Neural progenitor cell (in vitro differentiated cells): ENCODE results near the gene PDCD2L. TPM values are rescaled to one million over a fixed set of nuclear protein-coding genes. Genes with fewer than 3 reads are reported as not detected.
A peak's percentile ranks its signal among the peaks of the same experiment; 100 is the strongest.

Source experiments
- DNase-seq: peaks from one replicate; pipeline ENCODE4 v3.0.0-alpha.2; 2016; ENCODE audit warnings: low spot score
- H2AFZ ChIP-seq: fragments of 200-600 bp; sonication (generic); replicated peaks from 2 replicates; pipeline ENCODE4 v1.6.1; 2016; ENCODE audit warnings: antibody characterized with exemption
- H3F3A ChIP-seq: fragments of 200-600 bp; sonication (generic); 2 replicates; pipeline ENCODE4 v1.6.1; 2016; ENCODE audit warnings: antibody characterized with exemption, low read depth
- H3K27ac ChIP-seq: fragments of 200-600 bp; sonication (generic); 2 replicates; pipeline ENCODE4 v1.5.1; 2016; ENCODE audit warnings: mild to moderate bottlenecking
- H3K27me3 ChIP-seq: fragments of 200-600 bp; sonication (generic); 2 replicates; pipeline ENCODE4 v1.6.1; 2016; ENCODE audit warnings: mild to moderate bottlenecking, moderate library complexity
- H3K36me3 ChIP-seq: fragments of 200-600 bp; sonication (generic); 2 replicates; pipeline ENCODE4 v1.5.1; 2016
- H3K4me1 ChIP-seq: fragments of 200-600 bp; sonication (generic); 2 replicates; pipeline ENCODE4 v1.6.1; 2016; ENCODE audit warnings: mixed run types
- H3K4me2 ChIP-seq: fragments of 200-600 bp; sonication (generic); 2 replicates; pipeline ENCODE4 v1.6.1; 2016
- H3K4me3 ChIP-seq: fragments of 200-600 bp; sonication (generic); 2 replicates; pipeline ENCODE4 v1.5.1; 2016
- H3K79me2 ChIP-seq: fragments of 200-600 bp; sonication (generic); 2 replicates; pipeline ENCODE4 v1.6.1; 2016; ENCODE audit warnings: low read depth
- H3K9ac ChIP-seq: fragments of 200-600 bp; sonication (generic); 2 replicates; pipeline ENCODE4 v1.6.1; 2016
- H3K9me3 ChIP-seq: fragments of 200-600 bp; sonication (generic); 2 replicates; pipeline ENCODE4 v1.5.1; 2016; ENCODE audit warnings: low read depth
- H4K20me1 ChIP-seq: fragments of 200-600 bp; sonication (generic); 2 replicates; pipeline ENCODE4 v1.6.1; 2016; ENCODE audit warnings: low read depth
- H3K27ac Mint-ChIP-seq: 3 replicates; pipeline ENCODE4 v1.8.0; 2021; ENCODE audit warnings: mixed read lengths
- H3K27me3 Mint-ChIP-seq: 2 replicates; pipeline ENCODE4 v1.8.0; 2022; ENCODE audit warnings: low read depth, mild to moderate bottlenecking, inconsistent platforms, moderate library complexity, mixed read lengths; ENCODE audit not compliant: insufficient read depth
- H3K36me3 Mint-ChIP-seq: 3 replicates; pipeline ENCODE4 v1.8.0; 2021; ENCODE audit warnings: mixed read lengths
- H3K4me1 Mint-ChIP-seq: 3 replicates; pipeline ENCODE4 v1.8.0; 2021; ENCODE audit warnings: mixed read lengths
- H3K4me3 Mint-ChIP-seq: 3 replicates; pipeline ENCODE4 v1.8.0; 2021; ENCODE audit warnings: mild to moderate bottlenecking, moderate library complexity, mixed read lengths
- H3K9me3 Mint-ChIP-seq: 3 replicates; pipeline ENCODE4 v1.8.0; 2020; ENCODE audit warnings: mixed read lengths
- EZH2 ChIP-seq: fragments of 200-600 bp; sonication (generic); IDR thresholded peaks from 2 replicates; pipeline ENCODE4 v1.6.1; 2017; ENCODE audit warnings: antibody characterized with exemption, mild to moderate bottlenecking, moderate library complexity
- EZH2phosphoT487 ChIP-seq: fragments of 200-600 bp; sonication (generic); IDR thresholded peaks from 2 replicates; pipeline ENCODE4 v1.6.1; 2017; ENCODE audit warnings: antibody characterized with exemption
- total RNA-seq: library from RNA; depleted of rRNA; stranded (reverse); fragments of >200 nt; gene quantifications from 2 replicates; pipeline ENCODE4 v1.2.3, GENCODE V29; 2015; ENCODE audit warnings: low replicate concordance
- TF ChIP-seq, protein P1 (sequence below): fragments of 200-600 bp; sonication (generic); IDR thresholded peaks from 2 replicates; pipeline ENCODE4 v1.5.1; 2017; ENCODE audit warnings: antibody characterized with exemption, mild to moderate bottlenecking

PDCD2L gene
- total RNA-seq, 1 donor from 2014 or later = 15.2 TPM

DNA sequence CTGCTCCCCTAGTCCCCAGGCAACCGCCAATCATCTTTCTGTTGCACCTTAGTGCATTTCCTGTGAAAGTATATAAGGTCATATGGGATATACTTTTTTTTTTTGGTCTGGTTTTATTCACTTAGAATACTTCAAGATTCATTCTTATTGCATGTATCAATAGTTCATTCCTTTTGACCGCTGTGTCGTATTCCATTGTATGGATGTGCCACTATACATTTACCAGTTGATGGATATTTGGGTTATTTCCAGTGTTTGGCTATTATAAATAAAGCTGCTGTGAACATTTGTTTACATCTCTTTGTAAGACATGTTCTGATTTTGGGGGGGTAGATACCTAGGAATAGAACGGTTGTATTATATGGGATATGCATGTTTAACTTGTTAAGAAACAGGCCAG, 14.1 kb downstream of the PDCD2L start:
- Histone ChIP-seq H3K27me3 (no peaks in the 10 kb centered on the region), H4K20me1 (no peaks in the 10 kb centered on the region), H3K4me2 (no peak overlapping the region), H3F3A (no peaks in the 10 kb centered on the region), H2AFZ (no peak overlapping the region), H3K36me3 (peaks cover 12% of the 10 kb centered on the region), H3K9me3 (no peaks in the 10 kb centered on the region), H3K27ac (no peak overlapping the region), H3K4me3 (no peak overlapping the region), H3K9ac (no peak overlapping the region), H3K79me2 (peaks cover 5% of the 10 kb centered on the region), H3K4me1 (no peaks in the 10 kb centered on the region)
- H3K27ac Mint-ChIP-seq = no peak overlapping the region
- no peaks in the 10 kb centered on the region for H3K4me1 Mint-ChIP-seq
- TF ChIP-seq EZH2 = no peak
- TF ChIP-seq EZH2phosphoT487 = no peak
- TF ChIP-seq, protein P1, sequence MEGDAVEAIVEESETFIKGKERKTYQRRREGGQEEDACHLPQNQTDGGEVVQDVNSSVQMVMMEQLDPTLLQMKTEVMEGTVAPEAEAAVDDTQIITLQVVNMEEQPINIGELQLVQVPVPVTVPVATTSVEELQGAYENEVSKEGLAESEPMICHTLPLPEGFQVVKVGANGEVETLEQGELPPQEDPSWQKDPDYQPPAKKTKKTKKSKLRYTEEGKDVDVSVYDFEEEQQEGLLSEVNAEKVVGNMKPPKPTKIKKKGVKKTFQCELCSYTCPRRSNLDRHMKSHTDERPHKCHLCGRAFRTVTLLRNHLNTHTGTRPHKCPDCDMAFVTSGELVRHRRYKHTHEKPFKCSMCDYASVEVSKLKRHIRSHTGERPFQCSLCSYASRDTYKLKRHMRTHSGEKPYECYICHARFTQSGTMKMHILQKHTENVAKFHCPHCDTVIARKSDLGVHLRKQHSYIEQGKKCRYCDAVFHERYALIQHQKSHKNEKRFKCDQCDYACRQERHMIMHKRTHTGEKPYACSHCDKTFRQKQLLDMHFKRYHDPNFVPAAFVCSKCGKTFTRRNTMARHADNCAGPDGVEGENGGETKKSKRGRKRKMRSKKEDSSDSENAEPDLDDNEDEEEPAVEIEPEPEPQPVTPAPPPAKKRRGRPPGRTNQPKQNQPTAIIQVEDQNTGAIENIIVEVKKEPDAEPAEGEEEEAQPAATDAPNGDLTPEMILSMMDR = no peak
- H3K27me3 Mint-ChIP-seq = no peaks in the 10 kb centered on the region
- H3K36me3 Mint-ChIP-seq = peaks cover 11% of the 10 kb centered on the region
- no peaks in the 10 kb centered on the region for H3K9me3 Mint-ChIP-seq
- no peak for DNase-seq
- H3K4me3 Mint-ChIP-seq = no peak overlapping the region

DNA sequence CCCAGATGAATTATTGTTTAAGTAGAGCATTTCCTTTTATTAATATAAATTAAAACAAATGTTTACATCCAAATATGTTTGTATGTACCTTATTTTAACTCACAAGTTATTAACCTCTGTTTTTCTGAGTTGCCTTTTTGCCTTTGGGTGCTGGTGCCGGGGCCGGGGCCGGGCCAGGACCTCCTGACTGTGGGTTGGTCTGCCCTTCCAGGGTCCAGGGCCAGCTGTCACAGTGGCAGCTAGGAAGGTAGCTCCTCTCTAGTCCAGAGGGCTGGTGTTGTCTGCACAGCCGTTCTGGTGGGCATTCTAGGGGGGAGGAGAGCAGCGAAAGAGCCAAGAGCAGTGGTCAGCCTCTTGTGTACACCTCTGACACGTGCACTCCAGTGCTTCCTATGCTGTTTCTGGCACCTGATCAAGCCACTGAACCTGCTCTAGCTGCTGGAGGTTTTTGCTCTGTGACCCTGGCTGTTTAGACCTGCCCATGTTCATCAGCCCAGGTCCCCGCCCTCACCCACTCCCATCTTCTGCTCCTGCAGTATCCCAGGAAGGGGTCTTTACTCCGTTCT, 22.0 kb downstream of the PDCD2L start:
- Mint-ChIP-seq H3K9me3 (no peaks in the 10 kb centered on the region), H3K36me3 (peaks cover 5% of the 10 kb centered on the region), H3K27me3 (no peaks in the 10 kb centered on the region), H3K4me1 (peaks cover 19% of the 10 kb centered on the region), H3K4me3 (no peak overlapping the region), H3K27ac (no peak overlapping the region)
- Histone ChIP-seq H3F3A (peaks cover 21% of the 10 kb centered on the region), H3K36me3 (no peaks in the 10 kb centered on the region), H3K4me1 (peaks cover 16% of the 10 kb centered on the region), H3K79me2 (peaks cover 36% of the 10 kb centered on the region), H3K9me3 (no peaks in the 10 kb centered on the region), H3K4me3 (no peak overlapping the region), H3K4me2 (no peak overlapping the region), H3K27me3 (no peaks in the 10 kb centered on the region), H3K27ac (no peak overlapping the region), H3K9ac (no peak overlapping the region), H2AFZ (no peak overlapping the region), H4K20me1 (peaks cover 24% of the 10 kb centered on the region)
- no peak for DNase-seq
- TF ChIP-seq EZH2 (no peak), EZH2phosphoT487 (no peak)
- TF ChIP-seq, protein P1 = no peak

DNA sequence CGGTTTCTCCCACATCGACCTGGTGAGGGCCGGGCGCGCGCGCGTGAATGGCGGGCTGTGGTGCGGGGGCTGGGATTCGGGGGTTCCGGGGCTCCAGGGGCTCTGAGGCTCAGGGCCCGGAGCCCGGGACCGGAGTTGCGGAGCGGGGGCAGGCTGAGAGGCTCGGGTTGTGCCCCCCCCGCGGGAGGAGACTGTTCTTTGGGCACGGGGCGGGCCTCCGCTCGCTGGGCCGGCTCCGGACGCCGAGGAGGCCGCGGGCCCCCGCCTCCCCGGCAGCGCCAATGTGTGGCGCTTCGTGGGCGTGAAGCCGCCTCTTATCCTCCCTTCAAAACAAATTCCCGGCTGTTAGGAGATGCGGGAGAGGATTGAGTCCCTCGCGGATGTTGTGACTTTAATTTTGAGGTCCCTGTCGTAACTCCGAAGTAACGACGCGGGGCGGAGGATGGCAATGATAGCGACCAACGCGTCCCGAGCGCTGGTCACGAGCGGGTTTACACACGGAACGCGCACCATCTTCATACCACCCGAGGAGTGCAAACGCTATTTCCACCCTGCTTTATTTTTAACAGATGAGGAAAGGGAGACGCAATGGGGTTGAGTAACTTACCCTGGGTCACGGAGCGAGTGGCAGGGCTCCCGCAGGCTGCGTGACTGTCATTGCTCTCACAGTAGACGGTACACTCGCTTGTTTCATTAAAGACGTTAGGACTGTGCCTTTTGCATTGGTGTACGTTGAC, 24.5 kb downstream of the PDCD2L start:
- TF ChIP-seq EZH2phosphoT487 = no peak
- Histone ChIP-seq H3K79me2 (peaks cover 61% of the 10 kb centered on the region), H3K27me3 (no peaks in the 10 kb centered on the region), H3K36me3 (no peaks in the 10 kb centered on the region), H3F3A (peaks cover 21% of the 10 kb centered on the region), H2AFZ (peak overlapping the region; percentile 91), H4K20me1 (peaks cover 50% of the 10 kb centered on the region), H3K4me1 (peaks cover 23% of the 10 kb centered on the region), H3K9ac (peak overlapping the region; percentile 93), H3K4me3 (peak overlapping the region; percentile 89), H3K4me2 (peak overlapping the region; percentile 89), H3K9me3 (no peaks in the 10 kb centered on the region), H3K27ac (peak overlapping the region; percentile 72)
- H3K27me3 Mint-ChIP-seq = no peaks in the 10 kb centered on the region
- H3K4me3 Mint-ChIP-seq = peak overlapping the region; percentile 99
- no peaks in the 10 kb centered on the region for H3K9me3 Mint-ChIP-seq
- peak overlapping the region; percentile 93 for H3K27ac Mint-ChIP-seq
- H3K36me3 Mint-ChIP-seq = peaks cover 13% of the 10 kb centered on the region
- H3K4me1 Mint-ChIP-seq = peaks cover 21% of the 10 kb centered on the region
- DNase-seq = peak; percentile 61

DNA sequence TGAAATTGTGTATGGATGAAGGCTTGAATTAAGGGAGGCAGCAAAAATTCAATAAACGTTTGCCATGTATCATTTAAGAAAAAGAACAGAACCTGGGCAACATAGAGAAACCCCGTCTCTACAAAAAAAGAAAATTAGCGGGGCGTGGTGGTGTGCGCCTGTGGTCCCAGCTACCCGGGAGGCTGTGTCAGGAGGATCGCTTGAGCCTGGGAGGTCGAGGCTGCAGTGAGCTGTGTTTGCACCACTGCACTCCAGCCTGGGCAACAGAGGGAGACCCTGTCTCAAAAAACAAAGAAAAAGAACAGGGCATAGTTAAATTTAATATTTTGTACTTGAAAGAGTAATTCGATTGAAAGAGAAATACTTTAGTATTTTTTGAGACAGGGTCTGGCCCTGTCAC, 25.4 kb downstream of the PDCD2L start:
- Mint-ChIP-seq H3K9me3 (no peaks in the 10 kb centered on the region), H3K36me3 (peaks cover 18% of the 10 kb centered on the region), H3K27ac (no peak overlapping the region), H3K4me3 (peak overlapping the region; percentile 99), H3K27me3 (no peaks in the 10 kb centered on the region), H3K4me1 (peaks cover 21% of the 10 kb centered on the region)
- Histone ChIP-seq H3K9ac (no peak overlapping the region), H3K4me3 (peak overlapping the region; percentile 89), H3K27ac (no peak overlapping the region), H3K9me3 (no peaks in the 10 kb centered on the region), H3K4me2 (peak overlapping the region; percentile 89), H3F3A (peaks cover 21% of the 10 kb centered on the region), H3K4me1 (peaks cover 23% of the 10 kb centered on the region), H3K36me3 (peaks cover 6% of the 10 kb centered on the region), H2AFZ (no peak overlapping the region), H3K27me3 (no peaks in the 10 kb centered on the region), H3K79me2 (peaks cover 70% of the 10 kb centered on the region), H4K20me1 (peaks cover 58% of the 10 kb centered on the region)
- no peak for DNase-seq
- no peak for TF ChIP-seq EZH2
- TF ChIP-seq EZH2phosphoT487 = no peak
- TF ChIP-seq, protein P1 = no peak
